DND-41 (cell line): ENCODE data around the gene EIF1.

Experiments
- EZH2 ChIP-seq: IDR thresholded peaks from 3 replicates; pipeline ENCODE4 v1.6.1; 2012; ENCODE audit warnings: borderline replicate concordance, low read depth, mild to moderate bottlenecking, moderate library complexity, low read length, inconsistent platforms; ENCODE audit not compliant: severe bottlenecking
- TF ChIP-seq, protein P1 (sequence below): IDR thresholded peaks from 2 replicates; pipeline ENCODE4 v1.5.1; 2012; ENCODE audit warnings: borderline replicate concordance, low read length, moderate library complexity, mild to moderate bottlenecking; ENCODE audit not compliant: poor library complexity, severe bottlenecking; ENCODE audit errors: extremely low read depth

DNA sequence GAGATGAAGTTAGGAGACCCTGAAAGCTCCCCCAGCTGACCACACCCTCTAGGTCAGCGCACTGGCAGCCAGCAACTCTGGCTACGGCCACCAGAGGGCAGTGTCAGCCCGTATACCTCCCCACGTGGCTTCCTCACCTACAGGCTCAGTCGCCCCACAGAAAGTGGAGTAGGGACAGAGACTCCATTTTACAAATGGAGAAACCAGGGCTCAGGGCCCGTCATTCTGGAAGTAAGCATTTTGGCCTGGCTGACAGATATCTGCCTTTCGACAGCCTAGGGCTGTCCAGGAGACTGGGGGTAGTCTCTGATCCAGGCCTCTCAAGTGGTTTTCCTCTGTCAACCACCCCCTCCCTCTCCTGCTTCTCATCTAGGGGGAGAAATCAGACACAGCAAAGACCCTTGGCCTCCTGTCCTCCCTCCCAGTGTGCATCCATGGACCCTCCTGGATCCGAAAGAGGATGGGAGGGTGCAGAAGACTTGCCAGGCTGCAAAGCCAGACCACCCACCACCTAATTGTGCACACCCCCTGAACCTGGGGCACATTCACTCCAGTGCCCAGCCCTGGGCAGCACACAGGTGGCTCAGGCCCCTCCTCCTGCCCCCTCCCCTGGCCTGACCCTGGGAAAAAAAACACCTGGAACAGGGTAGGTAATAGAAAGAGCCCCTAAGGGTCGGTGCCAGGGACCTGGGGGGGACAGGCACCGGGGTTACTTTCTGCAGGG is 49.6 kb downstream of the EIF1 start:
- no peak for TF ChIP-seq EZH2
- TF ChIP-seq, protein P1, sequence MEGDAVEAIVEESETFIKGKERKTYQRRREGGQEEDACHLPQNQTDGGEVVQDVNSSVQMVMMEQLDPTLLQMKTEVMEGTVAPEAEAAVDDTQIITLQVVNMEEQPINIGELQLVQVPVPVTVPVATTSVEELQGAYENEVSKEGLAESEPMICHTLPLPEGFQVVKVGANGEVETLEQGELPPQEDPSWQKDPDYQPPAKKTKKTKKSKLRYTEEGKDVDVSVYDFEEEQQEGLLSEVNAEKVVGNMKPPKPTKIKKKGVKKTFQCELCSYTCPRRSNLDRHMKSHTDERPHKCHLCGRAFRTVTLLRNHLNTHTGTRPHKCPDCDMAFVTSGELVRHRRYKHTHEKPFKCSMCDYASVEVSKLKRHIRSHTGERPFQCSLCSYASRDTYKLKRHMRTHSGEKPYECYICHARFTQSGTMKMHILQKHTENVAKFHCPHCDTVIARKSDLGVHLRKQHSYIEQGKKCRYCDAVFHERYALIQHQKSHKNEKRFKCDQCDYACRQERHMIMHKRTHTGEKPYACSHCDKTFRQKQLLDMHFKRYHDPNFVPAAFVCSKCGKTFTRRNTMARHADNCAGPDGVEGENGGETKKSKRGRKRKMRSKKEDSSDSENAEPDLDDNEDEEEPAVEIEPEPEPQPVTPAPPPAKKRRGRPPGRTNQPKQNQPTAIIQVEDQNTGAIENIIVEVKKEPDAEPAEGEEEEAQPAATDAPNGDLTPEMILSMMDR: peak; percentile 99
